Peyer's patch (tissue), 4 donors: Measurements from ENCODE around the gene CCDC6. TPM values are rescaled to one million over a fixed set of nuclear protein-coding genes. Genes with fewer than 3 reads are reported as not detected.
"Not testable (repeated sequence)": the region's sequence is repeated elsewhere in the genome, so short reads cannot be mapped to it uniquely, and the experiment has no call there.

Source experiments
- DNase-seq, 3 donors: peaks; one replicate each; pipeline ENCODE4 v3.0.0-alpha.2; 2017 to 2019
- H3K27ac ChIP-seq, 4 donors: fragments of 200-600 bp; sonication (generic); one replicate each; pipeline ENCODE4 v1.5.1; 2016 to 2019
- H3K27me3 ChIP-seq, 2 donors: fragments of 200-600 bp; sonication (generic); one replicate each; pipeline ENCODE4 v1.5.1; 2019
- H3K36me3 ChIP-seq, 3 donors: fragments of 200-600 bp; sonication (generic); one replicate each; pipeline ENCODE4 v1.5.1; 2016 to 2019
- H3K4me1 ChIP-seq, 4 donors: fragments of 200-600 bp; sonication (generic); one replicate each; pipeline ENCODE4 v1.5.1; 2016 to 2019
- H3K4me3 ChIP-seq, 4 donors: fragments of 200-600 bp; sonication (generic); 1 replicate in 3 of 4; 2 replicates in 1 of 4; pipeline ENCODE4 v1.5.1; 2016 to 2019; ENCODE audit warnings: mild to moderate bottlenecking in 1 of 4
- H3K9me3 ChIP-seq, 4 donors: fragments of 200-600 bp; sonication (generic); one replicate each; pipeline ENCODE4 v1.5.1; 2016 to 2019; ENCODE audit warnings: mild to moderate bottlenecking in 1 of 4
- POLR2A ChIP-seq, 2 donors: fragments of 450-650 bp; IDR thresholded peaks; one replicate each; pipeline ENCODE4 v1.5.1; 2017; ENCODE audit warnings: antibody characterized with exemption in 2 of 2, mild to moderate bottlenecking in 2 of 2, moderate library complexity in 2 of 2
- total RNA-seq, 4 donors: library from RNA; depleted of rRNA; stranded (reverse); fragments of >200 nt; gene quantifications; one replicate each; pipeline ENCODE4 v1.1.0, GENCODE V29; 2016
- TF ChIP-seq, protein P1 (sequence below), 6 experiments: fragments of 450-650 bp in 4 of 6; fragments of 200-600 bp in 2 of 6; sonication (generic) in 1 of 6; IDR thresholded peaks; one replicate each; pipeline ENCODE4 v1.5.1; 2017 to 2019; ENCODE audit warnings: antibody characterized with exemption in 6 of 6, mild to moderate bottlenecking in 3 of 6, moderate library complexity in 1 of 6

The CCDC6 gene
- total RNA-seq, 4 donors from 2014 or later, result 41.8 to 49.6 (median 48.6) TPM

DNA sequence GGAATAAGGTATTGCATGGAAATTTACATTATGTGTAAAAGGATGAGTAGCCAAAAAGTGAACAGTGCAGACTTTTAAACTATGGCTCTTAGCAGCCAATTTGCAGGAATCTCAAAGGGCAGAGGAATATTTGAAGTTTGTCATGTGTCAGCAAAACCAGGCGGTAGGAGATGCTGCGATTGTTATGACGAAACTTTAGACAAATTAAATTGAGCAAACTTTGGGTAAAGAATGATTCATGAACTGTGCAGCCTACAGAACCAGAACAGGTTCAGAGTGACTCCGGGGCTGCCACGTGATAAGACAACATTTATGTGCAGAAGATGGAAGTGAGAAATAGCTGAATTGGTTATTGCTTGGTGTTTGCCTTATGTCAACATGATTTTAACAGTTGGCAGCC lies 39.2 kb upstream of the CCDC6 start:
- no peaks in the 10 kb centered on the region for H3K36me3 ChIP-seq
- no peaks in the 10 kb centered on the region for H3K27me3 ChIP-seq
- DNase-seq, result no peak
- no peaks in the 10 kb centered on the region for H3K4me1 ChIP-seq
- no peak overlapping the region for H3K4me3 ChIP-seq
- H3K27ac ChIP-seq, result no peak overlapping the region
- no peak for TF ChIP-seq POLR2A (IDR thresholded peaks at IDR 0.05)
- TF ChIP-seq, protein P1, sequence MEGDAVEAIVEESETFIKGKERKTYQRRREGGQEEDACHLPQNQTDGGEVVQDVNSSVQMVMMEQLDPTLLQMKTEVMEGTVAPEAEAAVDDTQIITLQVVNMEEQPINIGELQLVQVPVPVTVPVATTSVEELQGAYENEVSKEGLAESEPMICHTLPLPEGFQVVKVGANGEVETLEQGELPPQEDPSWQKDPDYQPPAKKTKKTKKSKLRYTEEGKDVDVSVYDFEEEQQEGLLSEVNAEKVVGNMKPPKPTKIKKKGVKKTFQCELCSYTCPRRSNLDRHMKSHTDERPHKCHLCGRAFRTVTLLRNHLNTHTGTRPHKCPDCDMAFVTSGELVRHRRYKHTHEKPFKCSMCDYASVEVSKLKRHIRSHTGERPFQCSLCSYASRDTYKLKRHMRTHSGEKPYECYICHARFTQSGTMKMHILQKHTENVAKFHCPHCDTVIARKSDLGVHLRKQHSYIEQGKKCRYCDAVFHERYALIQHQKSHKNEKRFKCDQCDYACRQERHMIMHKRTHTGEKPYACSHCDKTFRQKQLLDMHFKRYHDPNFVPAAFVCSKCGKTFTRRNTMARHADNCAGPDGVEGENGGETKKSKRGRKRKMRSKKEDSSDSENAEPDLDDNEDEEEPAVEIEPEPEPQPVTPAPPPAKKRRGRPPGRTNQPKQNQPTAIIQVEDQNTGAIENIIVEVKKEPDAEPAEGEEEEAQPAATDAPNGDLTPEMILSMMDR (IDR thresholded peaks at IDR 0.05), result no peak
- no peaks in the 10 kb centered on the region for H3K9me3 ChIP-seq

DNA sequence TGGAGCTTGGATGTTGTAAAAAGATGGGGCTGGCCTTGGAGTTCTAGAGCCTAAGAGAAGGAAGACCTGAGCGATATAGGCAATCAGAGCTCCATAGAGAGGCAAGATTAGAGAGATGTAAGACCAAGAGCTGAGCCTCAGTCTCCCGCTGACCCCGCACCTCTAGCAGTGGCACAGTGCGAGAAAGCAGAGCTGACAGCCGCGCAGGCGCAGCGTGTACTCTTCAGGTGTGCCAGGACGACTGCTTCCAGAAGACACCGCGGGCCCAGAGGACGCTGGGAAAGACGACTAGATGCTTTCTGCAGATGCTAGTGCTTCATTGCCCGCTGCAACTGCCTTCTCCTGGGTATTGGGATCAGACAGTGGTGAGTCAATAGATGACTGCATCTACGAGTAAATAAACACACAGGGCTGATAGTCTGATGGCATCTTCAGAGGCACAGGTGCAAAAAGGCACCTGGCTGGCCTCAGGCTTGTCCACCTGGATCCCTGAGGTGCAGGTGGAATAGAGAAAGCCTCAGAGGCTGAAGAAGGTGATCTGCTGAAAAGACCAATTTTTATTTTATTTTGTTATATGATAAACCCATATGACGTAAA lies 38.1 kb upstream of the CCDC6 start:
- Histone ChIP-seq H3K4me3 (no peak overlapping the region), H3K36me3 (no peaks in the 10 kb centered on the region), H3K27ac (no peak overlapping the region), H3K4me1 (no peaks in the 10 kb centered on the region), H3K27me3 (no peaks in the 10 kb centered on the region), H3K9me3 (no peaks in the 10 kb centered on the region)
- DNase-seq, result no peak
- no peak for TF ChIP-seq POLR2A (IDR thresholded peaks at IDR 0.05)
- TF ChIP-seq, protein P1 (IDR thresholded peaks at IDR 0.05), result no peak

DNA sequence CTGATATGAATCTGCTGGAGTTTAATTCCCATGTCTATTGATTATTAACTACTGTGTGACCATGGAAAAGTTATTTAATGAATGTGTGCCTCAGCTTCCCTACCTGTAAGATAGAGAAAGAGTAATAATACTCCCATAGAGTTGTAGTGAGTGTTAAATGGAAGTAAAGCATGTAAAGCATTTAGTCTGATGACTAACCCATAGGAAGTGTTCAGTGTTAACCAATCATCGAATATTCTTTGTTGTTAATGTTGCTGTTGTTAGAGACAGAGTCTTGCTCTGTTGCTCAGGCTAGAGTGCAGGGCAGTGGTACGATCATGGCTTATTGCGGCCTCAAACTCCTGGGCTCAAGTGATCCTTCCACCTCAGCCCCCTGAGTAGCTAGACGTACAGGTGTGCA lies 36.2 kb upstream of the CCDC6 start:
- TF ChIP-seq, protein P1 (IDR thresholded peaks at IDR 0.05), result no peak
- no peak for DNase-seq
- Histone ChIP-seq H3K27ac (no peak overlapping the region), H3K27me3 (no peaks in the 10 kb centered on the region), H3K4me1 (no peaks in the 10 kb centered on the region), H3K9me3 (no peaks in the 10 kb centered on the region), H3K36me3 (no peaks in the 10 kb centered on the region), H3K4me3 (no peak overlapping the region)

DNA sequence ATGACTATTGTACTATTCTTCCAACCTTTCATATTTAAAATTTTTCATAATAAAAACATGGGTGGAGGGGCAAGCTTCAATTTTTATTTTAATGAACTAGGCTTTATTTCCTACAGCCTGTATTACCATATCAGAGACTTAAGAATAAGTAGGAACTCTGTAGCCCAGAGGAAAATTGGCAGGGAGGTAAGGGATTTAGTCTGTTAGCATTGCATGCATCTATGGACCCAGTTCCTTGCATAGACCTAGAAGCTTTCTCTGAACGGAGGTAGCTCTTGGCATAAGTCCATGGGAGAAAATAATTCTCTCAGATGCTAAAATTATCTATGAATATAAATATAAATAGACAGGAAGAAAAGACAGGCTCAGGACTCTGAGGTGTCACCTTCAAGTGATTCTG lies 31.4 kb upstream of the CCDC6 start:
- H3K27ac ChIP-seq, result no peak overlapping the region
- H3K4me1 ChIP-seq, result no peaks in the 10 kb centered on the region
- no peak for DNase-seq
- H3K27me3 ChIP-seq, result no peaks in the 10 kb centered on the region
- no peak overlapping the region for H3K4me3 ChIP-seq
- no peak for TF ChIP-seq POLR2A (IDR thresholded peaks at IDR 0.05)
- TF ChIP-seq, protein P1 (IDR thresholded peaks at IDR 0.05), result no peak
- no peaks in the 10 kb centered on the region for H3K9me3 ChIP-seq
- H3K36me3 ChIP-seq, result no peaks in the 10 kb centered on the region

DNA sequence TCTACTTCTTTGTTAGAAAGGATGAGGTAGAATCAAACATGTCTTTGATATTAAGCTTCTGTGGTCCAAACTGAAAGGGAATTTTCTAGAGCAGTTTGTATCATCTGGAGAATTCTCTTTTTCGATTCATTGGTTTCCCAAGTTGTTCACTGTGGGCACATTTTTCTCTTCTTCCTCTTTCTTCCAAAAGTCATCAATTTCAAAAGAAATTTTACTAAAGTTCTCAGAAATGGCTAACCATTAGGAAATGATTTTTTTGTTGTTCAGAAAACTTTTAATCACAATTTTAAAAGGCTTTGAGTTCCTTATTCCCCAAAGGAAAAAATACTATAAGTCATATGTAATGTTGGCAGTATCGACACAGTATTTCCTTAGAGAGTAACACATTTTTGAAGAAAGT lies 28.3 kb upstream of the CCDC6 start:
- TF ChIP-seq POLR2A (IDR thresholded peaks at IDR 0.05), result no peak
- TF ChIP-seq, protein P1 (IDR thresholded peaks at IDR 0.05), result no peak
- no peaks in the 10 kb centered on the region for H3K36me3 ChIP-seq
- H3K9me3 ChIP-seq, result no peaks in the 10 kb centered on the region
- H3K27me3 ChIP-seq, result no peaks in the 10 kb centered on the region
- DNase-seq, result no peak
- H3K27ac ChIP-seq, result no peak overlapping the region
- no peaks in the 10 kb centered on the region for H3K4me1 ChIP-seq
- H3K4me3 ChIP-seq, result no peak overlapping the region

DNA sequence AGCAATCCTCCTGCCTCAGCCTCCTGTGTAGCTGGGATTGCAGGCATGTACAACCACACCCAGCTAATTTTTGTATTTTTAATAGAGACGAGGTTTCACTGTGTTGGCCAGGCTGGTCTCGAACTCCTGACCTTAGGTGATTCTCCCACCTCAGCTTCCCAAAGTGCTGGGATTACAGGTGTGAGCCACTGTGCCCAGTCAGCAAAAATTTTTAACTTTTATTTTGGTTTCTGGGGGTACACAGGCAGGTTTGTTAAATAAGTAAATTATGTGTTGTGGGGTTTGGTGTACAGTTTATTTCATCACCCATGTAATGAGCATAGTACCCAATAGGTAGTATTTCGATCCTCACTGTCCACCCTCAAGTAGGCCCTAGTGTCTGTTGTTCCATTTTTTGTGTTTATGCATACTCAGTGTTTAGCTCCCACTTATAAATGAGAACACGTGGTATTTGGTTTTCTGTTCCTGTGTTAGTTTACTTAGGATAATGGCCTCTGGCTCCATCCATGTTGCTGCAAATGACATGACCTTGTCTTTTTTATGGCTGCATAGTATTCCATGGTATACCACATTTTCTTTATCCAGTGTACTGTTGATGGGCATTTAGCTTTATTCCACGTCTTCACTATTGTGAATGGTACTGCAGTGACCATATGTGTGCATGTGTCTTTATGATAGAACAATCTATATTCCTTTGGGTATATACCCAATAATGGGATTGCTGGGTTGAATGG lies 24.6 kb upstream of the CCDC6 start:
- DNase-seq, H3K36me3 ChIP-seq, H3K27ac ChIP-seq: not testable (repeated sequence)

More for the DNA sequence above, 24.6 kb upstream of the CCDC6 start:
- not testable (repeated sequence) for H3K4me3 ChIP-seq, H3K4me1 ChIP-seq, H3K9me3 ChIP-seq, H3K27me3 ChIP-seq
